ENCODE data around the gene BMPER. TPM values are rescaled to one million over a fixed set of nuclear protein-coding genes. Genes with fewer than 3 reads are reported as not detected.

Gene BMPER
- total RNA-seq, 1 donor from 2014 or later = not detected

DNA sequence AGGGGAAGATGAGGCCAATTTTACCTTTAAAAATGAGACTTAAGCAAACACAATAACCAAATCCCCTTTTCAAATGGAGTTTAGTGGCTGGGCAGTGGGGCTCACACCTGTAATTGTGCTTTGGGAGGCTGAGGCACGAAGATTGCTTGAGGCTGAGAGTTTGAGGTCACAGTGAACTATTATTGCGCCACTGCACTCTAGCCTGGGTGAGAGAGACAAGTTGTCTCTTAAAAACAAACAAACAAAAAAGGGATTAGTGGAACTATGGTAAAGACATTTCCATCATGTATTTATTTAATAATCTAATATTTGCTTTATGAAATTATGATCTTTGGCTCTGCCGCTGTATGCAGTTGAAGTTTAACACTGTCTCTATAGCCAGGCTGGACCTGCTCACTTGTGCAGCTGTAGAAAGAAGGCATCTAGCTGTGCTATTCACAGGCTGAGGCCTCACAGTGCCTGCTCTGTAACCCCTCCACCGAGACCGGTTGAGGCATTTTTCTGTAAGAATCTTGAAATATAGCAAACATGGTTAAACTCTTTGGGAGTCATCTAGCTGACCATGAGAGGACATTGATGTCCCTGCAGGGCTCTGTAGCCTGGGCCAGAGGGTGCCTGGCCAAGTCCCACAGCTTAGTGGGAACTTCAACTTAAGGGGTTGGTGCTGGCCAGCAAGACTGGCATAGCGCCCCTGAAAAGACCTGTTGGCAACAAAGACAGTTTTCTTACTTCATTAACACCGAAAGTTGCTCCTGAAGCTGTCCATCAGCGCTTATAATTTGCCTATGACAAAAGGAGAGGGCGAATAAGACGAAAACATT lies 131.8 kb downstream of the BMPER start:
- no peak overlapping the region for H3K4me3 Mint-ChIP-seq
- no peak overlapping the region for H3K27ac Mint-ChIP-seq
- DNase-seq (no peak), ATAC-seq (ENCODE audit: low read depth) (no peak)
- H3K4me1 Mint-ChIP-seq = no peaks in the 10 kb centered on the region
- POLR2A ChIA-PET = no interaction called here
- intact Hi-C loops (cut with micrococcal nuclease) = no loop called here
- H3K27me3 Mint-ChIP-seq = peaks cover 6% of the 10 kb centered on the region
- TF ChIP-seq, protein P1, sequence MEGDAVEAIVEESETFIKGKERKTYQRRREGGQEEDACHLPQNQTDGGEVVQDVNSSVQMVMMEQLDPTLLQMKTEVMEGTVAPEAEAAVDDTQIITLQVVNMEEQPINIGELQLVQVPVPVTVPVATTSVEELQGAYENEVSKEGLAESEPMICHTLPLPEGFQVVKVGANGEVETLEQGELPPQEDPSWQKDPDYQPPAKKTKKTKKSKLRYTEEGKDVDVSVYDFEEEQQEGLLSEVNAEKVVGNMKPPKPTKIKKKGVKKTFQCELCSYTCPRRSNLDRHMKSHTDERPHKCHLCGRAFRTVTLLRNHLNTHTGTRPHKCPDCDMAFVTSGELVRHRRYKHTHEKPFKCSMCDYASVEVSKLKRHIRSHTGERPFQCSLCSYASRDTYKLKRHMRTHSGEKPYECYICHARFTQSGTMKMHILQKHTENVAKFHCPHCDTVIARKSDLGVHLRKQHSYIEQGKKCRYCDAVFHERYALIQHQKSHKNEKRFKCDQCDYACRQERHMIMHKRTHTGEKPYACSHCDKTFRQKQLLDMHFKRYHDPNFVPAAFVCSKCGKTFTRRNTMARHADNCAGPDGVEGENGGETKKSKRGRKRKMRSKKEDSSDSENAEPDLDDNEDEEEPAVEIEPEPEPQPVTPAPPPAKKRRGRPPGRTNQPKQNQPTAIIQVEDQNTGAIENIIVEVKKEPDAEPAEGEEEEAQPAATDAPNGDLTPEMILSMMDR (IDR thresholded peaks at IDR 0.05) = no peak
- H3K36me3 Mint-ChIP-seq (ENCODE audit: low read depth) = no peaks in the 10 kb centered on the region
- CTCF ChIA-PET = no interaction called here
- no peaks in the 10 kb centered on the region for H3K9me3 Mint-ChIP-seq

DNA sequence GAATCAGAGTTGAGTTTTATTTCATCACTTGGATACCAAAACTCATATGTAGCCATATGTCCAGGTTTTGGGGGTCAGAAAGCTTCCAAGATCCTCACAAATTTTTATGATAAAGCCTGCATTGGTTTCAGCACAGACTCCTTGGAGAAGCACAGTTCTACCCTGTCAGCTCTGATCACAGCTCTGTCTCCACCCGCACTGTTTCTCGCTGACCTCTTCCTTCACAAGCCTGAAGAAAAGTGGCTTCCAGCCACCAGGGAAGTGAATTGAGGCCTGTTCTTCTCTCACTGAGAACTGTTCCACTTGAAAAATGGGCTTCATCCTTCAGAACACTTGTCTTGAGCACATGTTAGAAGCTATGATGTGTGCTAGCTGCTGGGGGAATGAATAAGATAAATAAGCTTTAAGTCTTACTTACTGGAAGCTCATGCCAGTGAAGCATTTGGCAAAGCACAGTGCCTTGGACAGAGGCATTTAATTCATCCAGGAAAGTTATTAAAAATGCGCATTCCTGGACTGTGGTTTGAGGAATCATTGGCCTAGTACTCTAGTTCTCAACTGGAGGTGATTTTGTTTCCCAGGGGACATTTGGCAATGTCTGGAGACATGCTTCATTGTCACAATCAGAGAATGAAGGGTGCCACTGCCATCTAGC lies 133.6 kb downstream of the BMPER start:
- H3K27ac Mint-ChIP-seq = no peak overlapping the region
- ATAC-seq (ENCODE audit: low read depth) (no peak), DNase-seq (no peak)
- POLR2A ChIA-PET = no interaction called here
- TF ChIP-seq, protein P1 (IDR thresholded peaks at IDR 0.05) = no peak
- intact Hi-C loops (cut with micrococcal nuclease) = no loop called here
- no peaks in the 10 kb centered on the region for H3K9me3 Mint-ChIP-seq
- CTCF ChIA-PET = no interaction called here
- peaks cover 6% of the 10 kb centered on the region for H3K27me3 Mint-ChIP-seq
- H3K4me3 Mint-ChIP-seq = no peak overlapping the region
- no peaks in the 10 kb centered on the region for H3K4me1 Mint-ChIP-seq
- H3K36me3 Mint-ChIP-seq (ENCODE audit: low read depth) = no peaks in the 10 kb centered on the region

DNA sequence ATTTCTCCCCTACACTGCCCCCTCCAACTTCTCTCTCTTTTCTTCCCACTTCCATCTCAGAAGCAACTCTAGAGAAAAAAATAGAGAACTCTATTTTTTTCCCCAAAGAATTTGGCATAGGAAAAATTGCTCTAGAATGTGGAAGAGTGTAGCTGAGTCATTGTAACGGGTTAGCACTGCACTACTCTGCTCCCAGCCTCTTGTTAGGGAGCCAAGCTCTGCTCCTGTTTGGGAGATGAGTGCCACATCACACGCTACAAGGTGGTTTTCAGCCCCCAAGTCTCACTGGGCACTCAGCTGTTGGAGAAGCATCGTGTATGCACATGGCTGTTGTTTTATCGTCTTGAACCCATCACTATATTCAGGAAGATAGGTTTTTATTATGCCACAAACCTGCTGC lies 136.4 kb downstream of the BMPER start:
- Mint-ChIP-seq H3K4me1 (no peaks in the 10 kb centered on the region), H3K4me3 (no peak overlapping the region), H3K36me3 (ENCODE audit: low read depth) (no peaks in the 10 kb centered on the region), H3K9me3 (no peaks in the 10 kb centered on the region), H3K27ac (no peak overlapping the region), H3K27me3 (peaks cover 3% of the 10 kb centered on the region)
- POLR2A ChIA-PET = no interaction called here
- ATAC-seq (ENCODE audit: low read depth) = no peak
- CTCF ChIA-PET = no interaction called here
- no peak for DNase-seq
- intact Hi-C loops (cut with micrococcal nuclease) = no loop called here
- TF ChIP-seq, protein P1 (IDR thresholded peaks at IDR 0.05) = no peak

DNA sequence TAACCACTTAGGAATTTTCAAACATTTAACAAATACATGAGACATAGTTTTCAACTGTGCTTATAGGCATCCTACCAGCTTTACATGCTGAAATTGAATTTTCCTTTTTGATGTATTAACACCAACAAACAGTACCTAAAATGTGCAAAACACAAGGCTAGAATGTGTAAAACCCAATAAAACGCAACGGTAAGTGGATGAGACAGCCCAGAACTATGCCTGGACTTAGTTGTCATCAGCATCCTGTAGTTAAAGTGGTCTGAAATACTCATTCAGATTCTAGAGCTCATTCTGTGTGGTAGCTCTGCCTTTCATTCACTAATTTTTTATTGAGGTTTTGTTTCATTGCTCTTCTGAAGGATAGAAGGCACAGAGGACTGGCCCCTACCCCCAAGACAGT lies 137.1 kb downstream of the BMPER start:
- Mint-ChIP-seq H3K4me1 (no peaks in the 10 kb centered on the region), H3K4me3 (no peak overlapping the region), H3K9me3 (no peaks in the 10 kb centered on the region), H3K27me3 (peaks cover 3% of the 10 kb centered on the region), H3K27ac (no peak overlapping the region), H3K36me3 (ENCODE audit: low read depth) (no peaks in the 10 kb centered on the region)
- ATAC-seq (ENCODE audit: low read depth) = no peak
- intact Hi-C loops (cut with micrococcal nuclease) = no loop called here
- CTCF ChIA-PET = no interaction called here
- TF ChIP-seq, protein P1 (IDR thresholded peaks at IDR 0.05) = no peak
- POLR2A ChIA-PET = no interaction called here
- DNase-seq = no peak

DNA sequence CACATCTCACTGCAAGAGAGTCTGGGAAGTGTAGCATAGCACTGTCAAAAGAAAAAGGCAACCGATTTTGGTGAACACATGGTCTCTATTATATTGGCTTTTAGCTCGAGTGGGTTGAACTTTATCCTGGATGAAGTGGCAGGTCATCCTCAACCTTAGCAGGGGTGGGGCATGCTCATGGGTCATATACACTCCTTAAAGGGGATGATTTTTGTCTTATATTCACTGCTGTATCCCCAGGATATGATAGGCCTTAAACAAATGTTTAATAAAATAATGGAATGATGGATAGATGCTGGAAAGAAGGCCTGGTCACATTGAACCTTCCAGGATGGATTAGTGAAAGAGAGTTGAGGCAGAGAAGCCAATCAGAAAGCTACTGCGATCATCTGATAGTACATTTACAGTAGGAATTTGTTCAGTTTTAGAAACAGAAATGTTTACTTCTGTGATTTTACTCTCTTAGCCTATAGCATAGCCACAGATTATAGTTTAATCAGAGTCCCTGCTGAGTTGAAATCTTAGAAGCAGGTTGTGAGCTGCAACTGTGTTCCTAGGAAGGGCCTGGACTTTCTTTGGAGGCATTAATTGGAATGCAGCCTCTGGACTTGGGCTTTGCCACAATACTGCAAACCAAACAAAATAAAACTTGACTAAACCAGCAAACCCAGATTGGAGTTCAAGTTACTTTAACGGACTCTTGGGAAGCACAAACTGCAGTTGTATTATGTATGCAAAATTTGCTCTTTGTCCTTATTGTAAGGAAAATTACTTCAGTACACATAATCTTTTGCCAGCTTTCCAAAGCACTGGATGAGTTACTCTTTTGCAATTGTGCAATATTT lies 138.3 kb downstream of the BMPER start:
- Mint-ChIP-seq H3K27me3 (peaks cover 3% of the 10 kb centered on the region), H3K4me1 (no peaks in the 10 kb centered on the region), H3K27ac (no peak overlapping the region), H3K9me3 (no peaks in the 10 kb centered on the region), H3K4me3 (no peak overlapping the region), H3K36me3 (ENCODE audit: low read depth) (no peaks in the 10 kb centered on the region)
- intact Hi-C loops (cut with micrococcal nuclease) = no loop called here
- POLR2A ChIA-PET = no interaction called here
- TF ChIP-seq, protein P1 (IDR thresholded peaks at IDR 0.05) = no peak
- no peak for DNase-seq
- ATAC-seq (ENCODE audit: low read depth) = no peak
- CTCF ChIA-PET = no interaction called here

All from activated B cell treated with CpG ODN at 0.5 μM for 24 hours (primary cell).